Erythroblast (primary cell): ENCODE data around the gene ARID1B.

Experiments used
- GATA1 ChIP-seq: IDR thresholded peaks from 2 replicates; pipeline ENCODE4 v1.6.1; 2011; ENCODE audit warnings: low read depth, mild to moderate bottlenecking, control low read depth, low read length, moderate library complexity
- POLR2A ChIP-seq: IDR thresholded peaks from 2 replicates; pipeline ENCODE4 v1.6.1; 2011; ENCODE audit warnings: mild to moderate bottlenecking, low read length

DNA sequence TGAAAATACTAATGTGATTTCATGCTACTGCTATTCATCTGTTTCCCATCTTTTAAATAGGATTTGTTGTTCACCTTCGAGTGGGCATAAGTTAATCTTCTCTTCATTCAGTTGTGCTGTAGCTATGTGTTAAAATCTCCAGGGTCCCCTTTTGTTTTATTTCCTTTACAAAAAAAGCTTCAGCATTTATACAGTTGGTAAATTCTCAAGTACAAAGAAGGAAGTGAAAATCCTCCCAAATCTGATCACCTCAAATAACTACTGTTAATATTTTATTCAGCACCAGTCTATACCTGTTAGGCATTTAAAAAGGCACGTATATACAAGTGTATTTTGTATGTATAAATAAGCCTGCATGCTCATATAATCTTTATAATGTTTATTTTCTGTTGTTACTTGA, 294.9 kb downstream of the ARID1B start:
- TF ChIP-seq POLR2A (no peak), GATA1 (no peak)
